Brain microvascular endothelial cell (primary cell): ENCODE data around the gene SEMA5A.

Source experiments
- DNase-seq: peaks from one replicate; pipeline ENCODE4 v3.0.0-alpha.2; 2020
- H3K27ac ChIP-seq: fragments of 250-450 bp; sonication (Bioruptor Pico); 2 replicates; pipeline ENCODE4 v1.5.1; 2020; ENCODE audit warnings: mild to moderate bottlenecking, moderate library complexity
- H3K27me3 ChIP-seq: fragments of 250-450 bp; sonication (Bioruptor Pico); replicated peaks from 2 replicates; pipeline ENCODE4 v1.5.1; 2020; ENCODE audit warnings: mild to moderate bottlenecking
- H3K36me3 ChIP-seq: fragments of 250-450 bp; sonication (Bioruptor Pico); replicated peaks from 2 replicates; pipeline ENCODE4 v1.5.1; 2020; ENCODE audit warnings: mild to moderate bottlenecking
- H3K4me3 ChIP-seq: 2 replicates; pipeline ENCODE4 v1.5.1; 2011; ENCODE audit warnings: low read depth, mild to moderate bottlenecking, control low read depth, low read length, moderate library complexity
- in situ Hi-C: cut with HindIII; loops from 2 replicates; pipeline ENCODE4 v1.10.0; 2017; ENCODE audit warnings: low sequenced_read_pairs, low pct_ligation_motif_present
- TF ChIP-seq, protein P1 (sequence below): IDR thresholded peaks from 2 replicates; pipeline ENCODE4 v1.5.1; 2011; ENCODE audit warnings: low read depth, mild to moderate bottlenecking, moderate library complexity, low read length, control low read depth, inconsistent platforms; ENCODE audit errors: missing control alignments

SEMA5A gene

GRCh38 chr5:9456435-9457042 lies 89.3 kb downstream of the SEMA5A start:
- DNase-seq = peak; percentile 82
- H3K4me3 ChIP-seq = no peak overlapping the region
- H3K36me3 ChIP-seq = no peaks in the 10 kb centered on the region
- H3K27ac ChIP-seq = no peak overlapping the region
- no peaks in the 10 kb centered on the region for H3K27me3 ChIP-seq
- in situ Hi-C loops = no loop called here
- TF ChIP-seq, protein P1, sequence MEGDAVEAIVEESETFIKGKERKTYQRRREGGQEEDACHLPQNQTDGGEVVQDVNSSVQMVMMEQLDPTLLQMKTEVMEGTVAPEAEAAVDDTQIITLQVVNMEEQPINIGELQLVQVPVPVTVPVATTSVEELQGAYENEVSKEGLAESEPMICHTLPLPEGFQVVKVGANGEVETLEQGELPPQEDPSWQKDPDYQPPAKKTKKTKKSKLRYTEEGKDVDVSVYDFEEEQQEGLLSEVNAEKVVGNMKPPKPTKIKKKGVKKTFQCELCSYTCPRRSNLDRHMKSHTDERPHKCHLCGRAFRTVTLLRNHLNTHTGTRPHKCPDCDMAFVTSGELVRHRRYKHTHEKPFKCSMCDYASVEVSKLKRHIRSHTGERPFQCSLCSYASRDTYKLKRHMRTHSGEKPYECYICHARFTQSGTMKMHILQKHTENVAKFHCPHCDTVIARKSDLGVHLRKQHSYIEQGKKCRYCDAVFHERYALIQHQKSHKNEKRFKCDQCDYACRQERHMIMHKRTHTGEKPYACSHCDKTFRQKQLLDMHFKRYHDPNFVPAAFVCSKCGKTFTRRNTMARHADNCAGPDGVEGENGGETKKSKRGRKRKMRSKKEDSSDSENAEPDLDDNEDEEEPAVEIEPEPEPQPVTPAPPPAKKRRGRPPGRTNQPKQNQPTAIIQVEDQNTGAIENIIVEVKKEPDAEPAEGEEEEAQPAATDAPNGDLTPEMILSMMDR = no peak

- in situ Hi-C loops = no loop called here
- TF ChIP-seq, protein P1 = no peak
- H3K27me3 ChIP-seq = no peaks in the 10 kb centered on the region
Observed at GRCh38 chr5:9455826-9456434, 89.9 kb downstream of the SEMA5A start.

DNA sequence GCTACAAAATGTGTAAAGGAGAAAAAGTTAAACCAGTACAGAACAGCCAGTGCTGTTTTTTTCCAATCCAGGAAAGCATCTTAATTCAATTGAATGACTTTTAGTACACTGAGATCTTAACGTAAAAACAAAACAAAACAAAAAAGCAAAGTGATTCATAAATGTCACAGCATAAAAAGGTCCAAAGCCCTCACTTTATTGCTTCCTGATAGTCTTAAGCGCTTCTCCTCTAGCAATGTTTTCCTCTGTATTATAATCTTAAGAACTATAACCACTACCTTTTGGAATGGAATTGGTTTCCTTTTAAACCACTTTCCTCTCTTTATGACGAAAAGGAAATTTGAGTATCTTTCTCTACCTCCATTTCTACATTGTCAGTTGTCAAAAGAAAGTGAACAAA lies 91.4 kb downstream of the SEMA5A start:
- Histone ChIP-seq H3K36me3 (no peaks in the 10 kb centered on the region), H3K27ac (no peak overlapping the region), H3K27me3 (no peaks in the 10 kb centered on the region), H3K4me3 (no peak overlapping the region)
- TF ChIP-seq, protein P1 = no peak
- DNase-seq = no peak
- in situ Hi-C loops = no loop called here

More at GRCh38 chr5:9455826-9456434, 89.9 kb downstream of the SEMA5A start:
- no peak overlapping the region for H3K27ac ChIP-seq
- no peaks in the 10 kb centered on the region for H3K36me3 ChIP-seq
- no peak for DNase-seq
- H3K4me3 ChIP-seq = no peak overlapping the region

DNA sequence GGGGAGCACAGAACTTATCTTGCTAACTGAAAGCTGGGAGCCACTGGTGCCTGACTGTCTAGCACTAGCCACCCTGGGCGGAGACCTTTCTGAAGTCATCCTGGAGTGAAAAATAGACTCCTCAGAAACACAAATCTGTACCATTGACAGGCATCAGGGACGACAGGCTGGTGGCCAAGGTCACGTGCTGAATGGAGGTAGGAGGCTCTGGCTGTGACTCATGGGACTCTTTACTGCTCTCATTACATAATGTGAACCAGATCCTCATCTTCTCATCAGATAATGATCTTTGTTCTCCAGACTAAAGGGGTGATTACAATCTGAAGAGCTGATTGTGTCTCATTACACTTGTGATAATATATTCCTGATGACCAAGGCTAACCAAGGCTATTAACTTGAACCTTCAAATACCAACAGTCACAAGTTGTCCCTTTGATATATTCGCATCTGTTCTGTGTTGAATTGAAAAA lies 91.8 kb downstream of the SEMA5A start:
- Histone ChIP-seq H3K36me3 (no peaks in the 10 kb centered on the region), H3K27ac (no peak overlapping the region), H3K27me3 (no peaks in the 10 kb centered on the region), H3K4me3 (no peak overlapping the region)
- TF ChIP-seq, protein P1 = no peak
- in situ Hi-C loops = no loop called here
- DNase-seq = no peak

GRCh38 chr5:9453480-9454011 lies 92.3 kb downstream of the SEMA5A start:
- TF ChIP-seq, protein P1 = no peak
- Histone ChIP-seq H3K27me3 (no peaks in the 10 kb centered on the region), H3K27ac (no peak overlapping the region), H3K36me3 (no peaks in the 10 kb centered on the region), H3K4me3 (no peak overlapping the region)
- in situ Hi-C loops = no loop called here
- no peak for DNase-seq

DNA sequence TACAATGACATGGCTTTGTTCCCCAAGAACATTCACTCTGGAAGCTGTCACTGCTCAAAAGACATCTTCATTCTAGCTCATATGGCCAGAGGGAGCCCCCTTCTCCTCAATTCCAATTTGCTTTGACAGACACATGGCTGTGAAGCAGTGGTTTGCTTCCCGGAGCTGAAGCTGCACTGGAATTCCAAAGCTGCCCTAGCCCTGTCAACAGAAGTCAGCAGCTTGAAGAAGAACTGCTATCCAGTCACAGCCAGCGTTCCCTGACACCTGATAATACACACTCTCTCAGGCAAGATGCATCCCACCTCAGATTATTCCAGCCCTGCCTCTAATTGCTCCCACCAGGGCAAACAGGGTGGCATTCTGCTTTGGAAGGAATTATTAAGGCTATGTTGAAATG lies 93.7 kb downstream of the SEMA5A start:
- in situ Hi-C loops = no loop called here
- Histone ChIP-seq H3K4me3 (no peak overlapping the region), H3K36me3 (no peaks in the 10 kb centered on the region), H3K27ac (no peak overlapping the region), H3K27me3 (no peaks in the 10 kb centered on the region)
- no peak for DNase-seq
- TF ChIP-seq, protein P1 = no peak
